ENCODE results near the gene RIMKLB.

The RIMKLB gene

GRCh38 chr12:8676651-8677050 is 21.1 kb upstream of the RIMKLB start:
- DNase-seq (no peak), ATAC-seq (replicated peaks) (no peak)
- H3K9me3 Mint-ChIP-seq, result no peaks in the 10 kb centered on the region
- H3K4me3 Mint-ChIP-seq, result no peak overlapping the region
- no peaks in the 10 kb centered on the region for H3K27me3 Mint-ChIP-seq
- H3K4me1 Mint-ChIP-seq (ENCODE audit: low read depth in 2 of 2), result no peaks in the 10 kb centered on the region
- no peaks in the 10 kb centered on the region for H3K36me3 Mint-ChIP-seq (ENCODE audit: insufficient read depth)
- no peak overlapping the region for H3K27ac Mint-ChIP-seq

DNA sequence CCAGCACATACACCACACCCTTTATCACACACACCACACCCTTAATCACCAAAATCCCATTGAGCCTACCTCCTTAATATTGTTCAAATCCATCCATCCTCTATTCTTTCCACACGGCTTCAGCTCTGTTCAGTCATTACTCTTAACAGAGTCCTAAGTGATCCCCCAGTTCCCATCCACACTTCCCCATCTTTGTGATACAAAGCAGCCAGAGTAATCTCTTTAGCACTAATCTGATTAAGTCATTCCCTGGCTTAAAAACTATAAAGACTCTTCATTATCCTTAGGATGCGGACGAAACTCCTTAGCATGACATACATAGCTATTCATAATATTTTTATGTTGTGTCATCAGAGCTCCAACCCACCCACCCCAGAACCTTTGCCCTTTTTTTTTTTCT is 20.4 kb upstream of the RIMKLB start:
- Mint-ChIP-seq H3K27ac (no peak overlapping the region), H3K4me3 (no peak overlapping the region), H3K27me3 (no peaks in the 10 kb centered on the region), H3K36me3 (ENCODE audit: insufficient read depth) (no peaks in the 10 kb centered on the region), H3K4me1 (ENCODE audit: low read depth in 2 of 2) (peaks cover 2 to 6% of the 10 kb centered on the region in 2 donors), H3K9me3 (no peaks in the 10 kb centered on the region)
- DNase-seq (no peak), ATAC-seq (replicated peaks) (no peak)

DNA sequence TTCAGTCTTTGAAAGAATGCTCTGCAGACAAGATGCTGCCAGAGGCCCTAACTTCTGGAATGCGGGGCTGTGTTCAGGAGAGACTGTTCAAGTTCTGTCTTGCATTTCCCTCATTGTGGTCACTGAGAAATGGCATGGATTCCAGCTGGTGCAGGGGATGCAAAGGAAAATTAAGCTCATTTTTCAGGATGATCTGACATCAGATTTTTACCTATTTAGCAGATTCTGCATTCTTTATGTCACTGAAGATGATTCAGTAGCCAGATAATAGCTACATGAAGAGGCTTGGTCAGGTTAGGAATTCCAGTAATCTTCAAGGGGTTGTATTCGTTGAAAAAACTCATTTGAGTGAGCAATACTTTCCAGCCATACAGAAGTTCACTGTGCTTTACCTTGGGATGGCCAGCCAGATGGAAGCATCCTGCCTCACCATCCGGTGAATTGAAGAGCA is 19.1 kb upstream of the RIMKLB start:
- ATAC-seq (replicated peaks), result no peak
- H3K4me1 Mint-ChIP-seq (ENCODE audit: low read depth in 2 of 2), result peaks cover 2 to 6% of the 10 kb centered on the region in 2 donors
- no peak overlapping the region for H3K27ac Mint-ChIP-seq
- H3K27me3 Mint-ChIP-seq, result no peaks in the 10 kb centered on the region
- no peaks in the 10 kb centered on the region for H3K36me3 Mint-ChIP-seq (ENCODE audit: insufficient read depth)
- H3K9me3 Mint-ChIP-seq, result no peaks in the 10 kb centered on the region
- no peak overlapping the region for H3K4me3 Mint-ChIP-seq
- no peak for DNase-seq

DNA sequence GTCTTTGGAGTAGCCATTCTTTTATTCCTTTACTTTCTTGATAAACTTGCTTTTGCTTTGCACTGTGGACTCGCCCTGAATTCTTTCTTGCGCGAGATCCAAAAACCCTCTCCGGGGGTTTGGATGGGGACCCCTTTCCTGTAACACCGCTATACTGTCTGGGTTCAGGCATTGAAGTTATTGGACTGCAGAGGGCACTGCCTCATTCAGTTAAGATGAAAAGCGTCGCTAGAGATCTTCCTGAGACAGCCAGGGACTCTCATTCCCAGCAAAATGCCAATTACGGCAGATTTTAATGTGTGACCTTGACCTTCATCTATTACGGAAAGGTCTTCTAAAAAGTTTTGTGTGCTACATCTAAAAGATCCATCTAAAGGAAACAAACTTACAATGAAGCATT is 17.3 kb upstream of the RIMKLB start:
- H3K4me3 Mint-ChIP-seq, result no peak overlapping the region
- no peak overlapping the region for H3K27ac Mint-ChIP-seq
- no peaks in the 10 kb centered on the region for H3K27me3 Mint-ChIP-seq
- peaks cover 2 to 6% of the 10 kb centered on the region in 2 donors for H3K4me1 Mint-ChIP-seq (ENCODE audit: low read depth in 2 of 2)
- ATAC-seq (replicated peaks), result no peak
- no peaks in the 10 kb centered on the region for H3K36me3 Mint-ChIP-seq (ENCODE audit: insufficient read depth)
- DNase-seq, result no peak
- H3K9me3 Mint-ChIP-seq, result no peaks in the 10 kb centered on the region

DNA sequence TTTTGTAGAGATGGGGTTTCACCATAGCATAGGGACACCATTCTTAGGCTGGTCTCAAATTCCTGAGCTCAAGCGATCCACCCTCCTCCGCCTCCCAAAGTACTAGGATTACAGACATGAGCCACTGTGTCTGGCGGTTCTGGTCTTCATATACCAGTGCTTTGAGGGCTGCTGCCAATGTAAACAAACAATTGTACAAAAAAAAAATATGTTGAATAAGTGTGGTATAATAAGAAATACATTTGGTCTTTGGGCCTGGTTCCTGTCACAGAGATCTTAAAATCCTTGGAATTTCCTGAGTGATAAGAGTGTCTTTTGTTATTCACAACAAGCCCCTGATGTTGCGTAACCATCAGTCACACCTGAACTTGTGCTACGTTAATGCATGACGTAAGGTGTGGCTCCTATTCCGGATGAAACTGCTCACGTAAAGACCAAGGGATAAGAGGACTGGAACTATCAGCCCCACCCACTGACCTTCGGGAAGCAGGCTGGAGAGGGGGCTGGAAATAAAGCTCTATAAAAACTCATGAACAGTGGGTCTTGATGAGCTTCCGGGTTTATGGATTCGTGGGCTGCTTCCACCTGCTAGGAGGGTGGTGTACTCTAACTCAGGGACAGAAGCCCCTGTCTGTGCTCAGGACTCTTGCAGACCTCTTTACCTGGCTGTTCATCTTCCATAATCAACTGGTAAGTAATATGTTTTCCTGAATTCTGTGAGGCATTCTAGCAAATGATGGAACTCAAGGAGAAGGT is 16.5 kb upstream of the RIMKLB start:
- no peaks in the 10 kb centered on the region for H3K27me3 Mint-ChIP-seq
- no peak for ATAC-seq (replicated peaks)
- no peaks in the 10 kb centered on the region for H3K36me3 Mint-ChIP-seq (ENCODE audit: insufficient read depth)
- no peaks in the 10 kb centered on the region for H3K9me3 Mint-ChIP-seq
- DNase-seq, result no peak
- no peak overlapping the region for H3K4me3 Mint-ChIP-seq
- no peak overlapping the region for H3K27ac Mint-ChIP-seq
- peaks cover 2 to 6% of the 10 kb centered on the region in 2 donors for H3K4me1 Mint-ChIP-seq (ENCODE audit: low read depth in 2 of 2)

DNA sequence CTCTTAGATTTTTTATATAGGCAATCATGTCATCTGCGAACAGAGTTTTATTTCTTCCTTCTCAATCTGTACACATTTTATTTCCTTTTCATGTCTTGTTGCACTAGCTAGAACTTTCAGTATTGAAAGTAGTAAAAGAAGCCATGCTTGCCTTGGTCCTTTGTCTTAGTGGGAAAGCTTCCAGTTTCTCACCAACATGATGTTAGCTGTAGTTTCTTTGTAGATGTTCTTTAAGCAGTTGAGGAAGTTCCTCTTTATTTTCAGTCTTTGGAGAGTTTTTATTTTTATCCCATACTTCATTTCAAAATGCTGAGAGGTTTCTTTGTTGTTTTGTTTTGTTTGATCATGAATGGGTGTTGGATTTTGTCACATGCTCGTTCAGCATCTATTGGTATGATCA is 12.7 kb upstream of the RIMKLB start:
- Mint-ChIP-seq H3K4me3 (no peak overlapping the region), H3K9me3 (no peaks in the 10 kb centered on the region), H3K27ac (no peak overlapping the region), H3K36me3 (ENCODE audit: insufficient read depth) (no peaks in the 10 kb centered on the region), H3K27me3 (peaks cover 0 to 9% of the 10 kb centered on the region in 2 donors), H3K4me1 (ENCODE audit: low read depth in 2 of 2) (peaks cover 2 to 6% of the 10 kb centered on the region in 2 donors)
- DNase-seq, result no peak
- ATAC-seq (replicated peaks), result no peak

DNA sequence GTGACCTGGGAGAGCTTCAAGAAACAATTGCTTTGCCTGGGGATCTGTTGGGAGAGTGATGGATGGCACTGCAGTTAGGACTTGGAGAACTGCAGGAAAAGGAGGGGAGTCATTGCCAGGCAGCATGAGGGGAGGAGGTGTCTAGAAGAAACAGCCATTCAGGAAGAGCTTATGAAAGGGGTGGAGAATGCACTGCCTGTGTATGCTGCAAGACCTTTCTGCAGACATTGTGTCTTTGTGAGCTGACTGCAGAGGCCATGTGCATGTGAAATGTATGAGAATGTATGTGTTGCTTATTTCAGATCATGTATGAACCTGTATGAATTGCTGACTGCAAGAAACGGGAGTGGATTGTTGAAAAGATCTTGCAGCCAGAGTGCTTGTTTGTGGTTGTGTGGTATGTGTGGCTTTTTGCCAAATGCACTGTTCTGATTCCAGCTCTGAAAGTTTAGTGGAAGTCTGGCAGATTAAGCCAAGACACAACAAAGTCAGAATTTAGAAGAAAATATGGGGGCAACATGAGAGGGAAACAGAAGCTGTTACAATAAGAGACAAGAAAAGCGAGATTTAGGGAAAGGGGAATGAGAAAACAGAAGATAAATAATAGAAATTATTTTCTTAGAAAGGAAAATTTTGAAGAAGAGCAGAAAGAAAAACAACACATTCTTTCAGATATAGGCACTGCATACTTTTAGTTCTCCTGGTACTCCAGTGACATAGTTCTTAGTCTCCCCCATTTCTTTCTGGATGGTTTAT is 9.8 kb upstream of the RIMKLB start:
- Mint-ChIP-seq H3K9me3 (no peaks in the 10 kb centered on the region), H3K27me3 (peaks cover 0 to 9% of the 10 kb centered on the region in 2 donors), H3K4me3 (no peak overlapping the region), H3K36me3 (ENCODE audit: insufficient read depth) (no peaks in the 10 kb centered on the region), H3K4me1 (ENCODE audit: low read depth in 2 of 2) (no peaks in the 10 kb centered on the region), H3K27ac (no peak overlapping the region)
- no peak for DNase-seq
- ATAC-seq (replicated peaks), result no peak

DNA sequence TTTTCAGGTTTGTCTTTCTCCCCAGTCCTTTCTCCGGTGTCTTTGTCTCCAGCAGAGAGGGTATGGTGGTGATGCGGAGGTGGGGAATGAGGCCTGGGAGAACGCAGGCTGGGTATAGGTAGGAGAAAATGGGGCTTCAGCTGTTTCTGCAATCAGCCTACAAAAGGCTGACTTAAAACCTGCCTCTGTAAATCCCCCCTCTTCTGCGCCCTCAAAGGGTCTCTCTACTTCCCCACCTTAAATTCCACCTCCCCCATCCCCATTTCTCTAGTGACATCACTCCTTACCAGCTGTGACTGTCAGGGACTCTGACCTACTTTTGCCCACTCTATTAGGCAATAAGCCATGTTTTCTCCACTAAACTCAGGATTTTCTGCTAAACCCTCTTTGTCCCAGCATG is 8.1 kb upstream of the RIMKLB start:
- no peaks in the 10 kb centered on the region for H3K4me1 Mint-ChIP-seq (ENCODE audit: low read depth in 2 of 2)
- no peak for ATAC-seq (replicated peaks)
- DNase-seq, result no peak
- no peaks in the 10 kb centered on the region for H3K36me3 Mint-ChIP-seq (ENCODE audit: insufficient read depth)
- no peaks in the 10 kb centered on the region for H3K9me3 Mint-ChIP-seq
- H3K27ac Mint-ChIP-seq, result no peak overlapping the region
- H3K4me3 Mint-ChIP-seq, result no peak overlapping the region
- H3K27me3 Mint-ChIP-seq, result peaks cover 0 to 9% of the 10 kb centered on the region in 2 donors

DNA sequence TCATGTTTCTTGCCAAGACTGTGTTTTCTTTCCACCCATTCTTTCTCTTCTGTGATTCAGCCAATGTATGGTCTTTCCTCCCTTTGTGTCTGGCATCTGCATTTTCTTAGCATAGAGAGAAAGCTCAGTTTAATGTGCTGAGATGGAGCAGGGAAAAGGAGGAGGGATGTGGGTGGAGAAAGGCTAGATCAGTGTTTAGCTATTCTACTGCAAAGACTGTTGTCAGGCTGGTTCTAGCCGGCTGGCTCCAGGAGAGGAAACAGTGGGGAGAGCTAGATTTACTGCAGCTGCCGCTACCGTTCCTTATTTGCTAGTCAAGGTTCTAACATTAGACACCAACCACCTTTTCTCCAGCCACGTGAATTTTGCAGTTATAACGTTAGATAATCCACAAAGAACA is 5.2 kb upstream of the RIMKLB start:
- H3K27me3 Mint-ChIP-seq, result peaks cover 0 to 9% of the 10 kb centered on the region in 2 donors
- DNase-seq, result no peak

DNA sequence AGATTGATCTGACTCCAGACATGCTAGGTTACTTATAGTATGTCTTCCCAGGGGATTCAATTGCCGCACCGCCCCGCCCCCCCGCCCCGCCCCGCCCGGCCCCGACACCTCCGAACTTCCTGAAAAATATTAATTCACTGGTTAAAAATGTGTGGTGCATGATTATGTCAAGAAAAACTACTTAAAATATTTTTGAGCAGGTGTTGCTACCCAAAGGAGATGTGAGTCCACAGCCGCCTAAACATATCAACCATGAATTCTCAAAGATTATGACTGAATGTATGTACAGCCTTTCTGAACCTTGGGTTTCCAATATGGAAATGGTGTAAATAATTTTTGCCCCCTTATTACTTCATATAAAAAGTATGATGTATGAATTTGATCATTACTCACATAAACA is 2.7 kb upstream of the RIMKLB start:
- H3K4me1 Mint-ChIP-seq (ENCODE audit: low read depth in 2 of 2), result peaks cover 14 to 22% of the 10 kb centered on the region in 2 donors
- no peak overlapping the region for H3K27ac Mint-ChIP-seq
- ATAC-seq (replicated peaks), result no peak

More for the DNA sequence above, 5.2 kb upstream of the RIMKLB start:
- no peaks in the 10 kb centered on the region for H3K9me3 Mint-ChIP-seq
- no peak overlapping the region for H3K27ac Mint-ChIP-seq
- H3K4me3 Mint-ChIP-seq, result no peak overlapping the region
- no peaks in the 10 kb centered on the region for H3K36me3 Mint-ChIP-seq (ENCODE audit: insufficient read depth)
- H3K4me1 Mint-ChIP-seq (ENCODE audit: low read depth in 2 of 2), result peaks cover 3 to 8% of the 10 kb centered on the region in 2 donors
- no peak for ATAC-seq (replicated peaks)

DNA sequence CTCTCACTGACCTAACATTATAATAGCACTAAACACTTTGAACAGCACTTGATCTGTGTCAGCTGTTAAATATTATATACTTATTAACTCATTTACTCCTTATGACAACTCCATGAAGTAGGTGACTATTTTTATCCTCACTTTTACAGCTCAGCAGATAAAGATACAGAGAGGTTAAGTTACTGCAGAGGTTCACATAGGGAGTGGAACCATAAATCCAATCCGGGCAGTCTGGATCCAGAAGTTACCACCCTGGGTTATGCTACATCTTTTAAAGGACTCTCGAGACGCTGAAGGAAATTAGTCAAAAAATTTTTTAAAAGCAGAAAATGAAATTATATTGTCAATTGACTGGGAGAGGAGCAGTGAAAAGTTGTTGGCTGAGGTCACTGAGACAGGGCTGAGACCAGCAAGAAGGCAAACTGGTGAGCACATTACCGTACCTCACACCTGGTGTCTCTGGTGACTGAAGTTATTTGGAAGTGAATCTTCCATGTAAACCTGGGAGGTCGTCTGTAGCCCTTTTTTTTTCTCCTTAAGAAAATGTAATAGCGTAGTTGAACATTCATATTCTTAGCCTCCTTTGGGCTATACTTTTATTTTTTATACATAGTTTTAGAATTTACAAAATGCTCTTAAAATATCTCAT is 1.2 kb upstream of the RIMKLB start:
- Mint-ChIP-seq H3K4me3 (peak overlapping the region; percentile 86 to 90), H3K4me1 (ENCODE audit: low read depth in 2 of 2) (peaks cover 14 to 26% of the 10 kb centered on the region in 2 donors), H3K9me3 (no peaks in the 10 kb centered on the region), H3K27me3 (no peaks in the 10 kb centered on the region), H3K27ac (peak overlapping the region; percentile 78 to 91), H3K36me3 (ENCODE audit: insufficient read depth) (peaks cover 4% of the 10 kb centered on the region)
- DNase-seq (no peak), ATAC-seq (replicated peaks) (no peak)

More for the DNA sequence above, 2.7 kb upstream of the RIMKLB start:
- Mint-ChIP-seq H3K36me3 (ENCODE audit: insufficient read depth) (peaks cover 4% of the 10 kb centered on the region), H3K4me3 (no peak overlapping the region), H3K27me3 (no peaks in the 10 kb centered on the region), H3K9me3 (no peaks in the 10 kb centered on the region)
- DNase-seq, result no peak

DNA sequence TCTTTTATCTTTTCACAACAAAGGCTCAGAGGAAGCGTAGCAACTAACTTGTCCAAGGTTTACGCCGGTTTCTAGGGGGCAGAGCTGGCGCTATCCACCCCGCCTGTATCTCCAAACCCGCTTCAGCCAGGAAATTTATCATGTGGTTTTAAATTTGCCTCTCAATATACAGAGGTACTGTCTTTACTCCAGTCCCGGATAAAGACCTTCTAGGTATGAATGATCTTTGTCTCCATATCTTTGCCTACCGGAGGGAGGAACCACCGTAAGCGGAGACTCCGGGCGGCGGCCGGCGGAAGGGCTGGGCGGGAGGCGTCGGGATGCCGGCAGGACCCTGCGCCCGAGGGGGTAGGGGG is 693 bp upstream of the RIMKLB start:
- Mint-ChIP-seq H3K27ac (peak overlapping the region; percentile 78 to 91), H3K4me3 (peak overlapping the region; percentile 86 to 90), H3K9me3 (no peaks in the 10 kb centered on the region), H3K4me1 (ENCODE audit: low read depth in 2 of 2) (peaks cover 14 to 26% of the 10 kb centered on the region in 2 donors), H3K36me3 (ENCODE audit: insufficient read depth) (peaks cover 4% of the 10 kb centered on the region), H3K27me3 (no peaks in the 10 kb centered on the region)
- ATAC-seq (replicated peaks), result peak; percentile 31
- DNase-seq, result peak in 1 of 3 experiments; percentile 6

GRCh38 chr12:8698132-8698851 is 501 bp downstream of the RIMKLB start:
- Mint-ChIP-seq H3K36me3 (ENCODE audit: insufficient read depth) (peaks cover 4% of the 10 kb centered on the region), H3K27me3 (no peaks in the 10 kb centered on the region), H3K9me3 (no peaks in the 10 kb centered on the region), H3K27ac (peak overlapping the region; percentile 84 to 91), H3K4me1 (ENCODE audit: low read depth in 2 of 2) (peaks cover 14 to 26% of the 10 kb centered on the region in 2 donors), H3K4me3 (peak overlapping the region; percentile 86 to 90)
- ATAC-seq (replicated peaks) (peak; percentile 43), DNase-seq (peak; percentile 26 to 41 (median 28))
